HG03342 (cell line): ENCODE results near the gene NATD1.

Source experiments
- ATAC-seq: cut with Tn5 transposase; IDR thresholded peaks from one replicate; pipeline ENCODE4 v1.9.1; 2021; ENCODE audit warnings: mild to moderate bottlenecking, moderate library complexity; ENCODE audit not compliant: unreplicated experiment

NATD1 gene

DNA sequence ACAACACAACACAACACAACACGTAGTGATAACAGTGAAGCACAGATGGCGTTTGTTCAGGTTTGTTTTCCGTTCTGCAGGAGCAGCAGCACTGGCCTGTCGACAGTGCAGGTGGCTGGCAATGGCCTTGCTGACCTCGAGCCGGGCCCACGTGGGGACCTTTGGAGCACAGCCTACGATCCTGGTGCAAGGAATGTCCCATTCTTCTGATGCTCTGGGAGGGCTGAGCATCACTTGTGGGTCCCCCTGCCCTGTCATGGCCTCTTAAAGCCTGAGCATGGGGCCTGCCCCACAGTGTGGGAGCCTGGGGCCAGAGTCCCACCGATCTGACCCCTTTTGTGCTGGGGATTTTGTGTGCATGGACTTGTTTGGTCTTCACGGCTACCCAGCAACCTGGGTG is 38.1 kb upstream of the NATD1 start:
- no peak for ATAC-seq

DNA sequence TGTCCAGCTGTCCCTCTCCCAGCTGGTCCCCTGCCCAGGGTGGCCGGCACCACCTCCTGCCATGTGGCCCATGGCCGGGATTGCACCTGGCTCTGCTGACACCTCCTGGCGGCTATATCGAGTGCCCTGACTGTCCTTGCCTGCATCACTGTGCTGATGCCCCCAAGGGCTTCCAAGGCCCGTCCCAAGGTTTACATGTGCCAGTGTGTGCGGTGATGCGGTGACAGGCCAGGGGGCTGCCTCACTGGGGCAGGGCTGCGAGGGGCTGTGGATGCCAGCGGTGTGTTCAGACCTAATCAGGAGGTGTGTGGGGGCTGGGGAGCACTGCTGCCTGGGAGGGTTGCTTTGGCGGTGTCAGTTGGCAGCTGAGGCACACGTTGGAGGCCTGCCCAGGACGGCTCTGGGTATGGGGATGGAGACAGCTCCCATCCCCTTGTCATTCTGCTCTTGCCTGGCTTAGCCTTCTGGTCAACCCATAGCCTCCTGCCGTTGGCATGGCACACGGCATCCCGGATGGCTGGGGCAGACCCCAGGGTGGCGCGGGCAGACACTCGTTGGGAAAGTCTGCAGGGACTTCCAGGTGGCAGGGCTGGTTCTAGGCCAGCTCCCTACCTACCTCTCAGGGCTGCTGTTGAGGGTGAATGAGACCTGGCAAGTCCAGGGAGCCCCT is 36.8 kb upstream of the NATD1 start:
- no peak for ATAC-seq

DNA sequence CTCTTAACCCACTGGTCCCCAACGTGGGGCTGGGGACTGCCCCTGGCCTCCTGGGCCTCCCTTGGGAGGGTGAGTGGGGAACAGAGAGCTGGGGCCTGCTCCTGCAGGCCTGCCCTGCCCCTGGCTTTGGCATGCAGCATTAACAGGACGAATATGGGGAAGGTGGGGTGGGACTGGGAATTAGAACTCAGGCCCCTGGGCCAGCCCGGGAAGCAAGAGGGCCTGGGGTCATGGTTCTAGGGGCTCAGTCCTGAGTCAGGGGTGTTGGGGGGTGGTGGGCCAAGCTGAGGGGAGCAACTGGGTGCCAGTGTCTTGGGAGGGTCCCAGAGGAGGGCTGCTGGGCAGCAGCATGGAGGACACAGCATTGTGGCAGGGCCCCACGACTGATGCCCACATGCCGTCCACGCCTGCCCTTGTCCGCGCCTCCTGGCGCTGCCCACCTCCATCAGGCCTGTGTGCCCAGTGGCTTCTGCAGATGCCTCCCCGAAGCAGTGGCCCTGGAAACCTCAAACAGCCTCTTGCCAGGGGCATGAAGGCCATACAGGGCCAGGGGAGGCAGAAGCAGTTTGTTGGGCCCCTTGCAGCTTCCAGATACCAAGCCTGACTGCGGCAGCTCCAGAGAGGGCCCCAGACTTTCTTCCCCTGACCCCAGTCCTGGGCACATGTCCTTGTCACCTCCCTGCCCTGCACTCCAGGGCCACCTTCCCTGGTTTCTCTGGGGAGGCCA is 36.1 kb upstream of the NATD1 start:
- no peak for ATAC-seq

DNA sequence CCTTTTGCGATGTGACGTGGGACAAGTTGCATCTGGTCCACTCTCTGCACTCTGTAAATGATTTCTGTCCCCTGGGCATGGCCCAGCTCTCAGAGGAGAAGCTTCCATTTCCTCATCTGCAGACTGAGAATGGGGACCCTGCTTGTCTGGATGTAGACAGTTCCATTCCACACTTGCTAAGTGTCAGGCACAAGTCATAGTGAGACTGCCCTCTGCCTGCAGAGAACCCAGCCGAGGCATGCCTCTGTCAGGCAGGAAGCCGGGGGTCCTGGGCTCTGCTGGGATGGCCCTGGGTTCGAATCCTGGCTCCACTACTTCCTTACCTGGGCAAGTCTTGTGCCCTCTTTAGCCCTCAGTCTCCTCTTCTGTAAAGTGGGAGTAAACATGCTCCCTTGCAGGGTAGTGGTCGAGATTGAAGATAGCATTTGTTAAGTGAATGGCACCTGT is 35.4 kb upstream of the NATD1 start:
- peak; percentile 22 for ATAC-seq

DNA sequence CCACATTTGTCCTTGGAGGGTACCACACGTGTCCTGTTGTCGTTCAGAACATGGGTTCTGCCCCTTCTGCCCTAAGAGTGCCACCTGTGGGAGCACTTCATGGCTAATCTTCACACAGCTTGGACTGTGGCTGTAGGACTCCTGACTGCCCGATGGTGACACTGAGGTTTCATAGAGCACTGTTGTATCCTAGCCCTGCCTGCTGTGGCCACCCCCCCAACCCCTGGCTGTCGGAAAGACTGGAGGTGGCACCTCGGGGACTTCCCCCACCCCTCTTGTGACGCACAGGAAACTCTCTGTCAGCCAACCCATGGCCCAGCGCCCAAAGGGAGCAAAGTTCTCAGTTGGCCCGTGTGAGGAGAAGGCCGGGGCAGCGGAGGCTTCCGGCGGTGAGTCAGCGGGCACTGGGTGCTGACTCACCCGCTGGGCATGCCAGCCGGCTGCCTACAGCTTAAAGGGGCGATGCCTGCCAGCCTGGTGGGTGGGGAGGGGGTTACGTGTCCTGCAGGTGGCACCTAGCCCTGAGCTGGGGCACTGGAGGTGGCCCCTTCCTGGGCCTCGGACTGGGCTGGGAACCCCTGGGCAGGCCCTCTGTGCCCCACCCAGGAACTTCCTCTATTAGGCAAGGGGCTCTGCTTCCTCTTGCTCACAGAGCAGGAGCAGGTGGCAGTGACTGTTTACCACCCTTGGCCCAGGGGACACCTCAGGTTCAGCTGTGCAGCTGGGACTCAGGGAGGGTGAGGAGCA is 34.7 kb upstream of the NATD1 start:
- peak; percentile 28 for ATAC-seq

DNA sequence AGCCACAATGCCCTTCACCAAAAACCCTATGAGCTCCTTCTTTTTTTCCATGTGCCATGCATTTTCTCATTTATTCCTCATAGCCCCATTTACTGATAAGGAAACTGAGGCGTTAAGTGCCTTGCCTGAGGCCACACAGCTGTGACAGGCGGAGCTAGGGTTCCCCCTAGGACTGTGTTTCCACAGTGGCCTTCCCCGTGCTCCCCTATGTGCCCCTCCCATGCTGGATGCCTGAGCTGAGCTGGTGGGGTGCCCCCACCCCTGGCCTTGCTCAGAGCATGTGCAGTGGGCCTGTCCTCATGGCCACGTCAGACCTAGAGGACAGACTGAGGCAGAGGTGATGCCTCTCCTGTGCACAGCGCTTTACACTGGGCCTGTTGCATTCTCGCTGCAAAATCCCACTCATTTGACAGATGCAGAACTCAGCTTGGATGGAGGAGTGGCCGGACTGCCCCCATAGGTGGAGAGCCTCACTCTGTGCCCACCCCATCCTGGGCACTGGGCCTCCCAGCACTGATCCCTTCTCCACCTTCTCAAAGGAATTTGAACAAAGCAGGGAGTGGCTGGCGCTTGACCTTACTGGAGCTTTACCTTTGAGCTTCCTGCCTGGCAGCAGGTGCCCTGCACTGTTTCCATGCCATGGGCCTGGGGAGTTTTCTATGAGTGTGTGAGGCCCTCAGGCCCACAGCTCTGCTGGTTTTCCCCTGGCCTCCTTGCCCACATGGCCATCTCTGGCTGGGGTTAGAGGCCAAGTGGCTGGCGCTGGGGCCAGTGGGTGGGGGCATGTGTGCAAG is 33.9 kb upstream of the NATD1 start:
- ATAC-seq = no peak

DNA sequence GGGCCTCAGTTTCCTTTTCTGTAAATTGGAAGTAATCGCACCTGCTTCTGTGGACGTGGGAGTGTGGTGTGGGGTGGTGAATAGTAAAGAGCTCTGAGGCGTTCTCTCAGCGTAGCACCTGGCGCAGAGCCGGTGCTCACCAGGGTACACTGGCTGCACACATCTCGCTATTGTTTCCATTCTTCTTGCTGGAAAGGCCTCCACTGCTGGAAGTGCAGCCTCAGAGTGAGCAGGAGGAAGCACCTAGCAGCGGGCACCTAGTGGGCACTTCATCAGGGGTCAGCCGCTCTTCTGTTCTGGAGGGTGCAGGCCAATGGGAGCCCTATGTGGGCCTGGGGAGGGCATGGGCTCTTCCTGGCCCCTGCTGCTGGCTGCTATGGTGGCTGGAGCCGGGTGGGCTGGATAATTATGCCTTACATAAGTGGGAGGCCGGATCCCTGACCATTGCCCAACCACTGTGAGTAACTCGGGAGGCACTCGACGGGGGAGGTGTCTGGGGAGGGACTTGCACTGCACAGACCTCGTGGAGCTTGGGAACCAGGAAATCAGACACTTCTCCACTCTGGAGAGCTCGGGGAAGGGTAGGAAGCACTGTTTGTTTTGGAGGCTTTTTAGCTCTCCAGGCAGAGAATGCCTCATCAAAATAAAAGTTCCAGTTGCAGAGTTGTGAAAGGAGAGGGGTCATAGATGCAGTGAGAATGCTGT is 33.0 kb upstream of the NATD1 start:
- no peak for ATAC-seq

DNA sequence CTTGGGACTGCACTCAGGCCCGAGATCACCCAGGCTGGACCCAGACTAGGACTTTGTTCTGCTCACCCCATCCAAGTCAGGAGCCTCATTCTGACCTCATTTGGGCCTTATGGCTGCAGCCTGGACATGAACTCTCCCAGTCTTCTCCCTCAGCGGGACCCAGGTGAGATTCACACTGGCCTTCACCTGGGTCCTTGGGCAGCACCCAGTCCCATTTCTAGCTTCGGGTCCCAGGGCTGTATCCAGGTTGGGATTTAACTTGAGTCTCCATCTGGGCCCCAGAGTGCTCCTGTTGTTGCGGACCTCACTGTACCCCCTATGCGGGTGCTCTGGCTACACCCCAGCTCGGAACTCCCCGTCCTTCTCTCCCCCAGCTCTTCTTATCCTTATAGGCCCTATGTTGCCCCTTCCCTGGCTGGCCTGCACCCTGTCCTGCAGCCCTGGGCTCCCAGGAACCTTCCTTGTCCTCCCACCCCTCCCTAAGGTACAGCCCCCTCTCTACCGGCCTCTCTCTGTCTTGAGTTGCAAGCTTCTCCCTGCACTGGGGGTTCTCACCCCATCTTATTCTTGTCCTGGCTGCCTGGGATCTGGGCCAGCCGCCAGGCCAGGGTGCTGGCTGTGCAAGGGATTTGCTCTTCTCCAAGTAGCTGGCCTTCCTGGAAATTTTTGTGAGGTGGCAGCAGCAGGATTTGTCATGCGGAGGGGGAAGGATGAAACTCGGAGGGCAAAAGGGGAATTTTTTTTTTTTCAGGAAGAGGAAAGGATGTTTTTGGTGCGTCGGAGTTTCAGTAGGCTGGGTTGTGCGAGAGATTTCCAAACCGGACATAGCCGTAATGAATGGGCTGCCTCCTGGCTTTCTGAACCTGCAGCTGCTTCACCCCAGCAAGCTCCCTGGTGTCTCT is 32.2 kb upstream of the NATD1 start:
- no peak for ATAC-seq

DNA sequence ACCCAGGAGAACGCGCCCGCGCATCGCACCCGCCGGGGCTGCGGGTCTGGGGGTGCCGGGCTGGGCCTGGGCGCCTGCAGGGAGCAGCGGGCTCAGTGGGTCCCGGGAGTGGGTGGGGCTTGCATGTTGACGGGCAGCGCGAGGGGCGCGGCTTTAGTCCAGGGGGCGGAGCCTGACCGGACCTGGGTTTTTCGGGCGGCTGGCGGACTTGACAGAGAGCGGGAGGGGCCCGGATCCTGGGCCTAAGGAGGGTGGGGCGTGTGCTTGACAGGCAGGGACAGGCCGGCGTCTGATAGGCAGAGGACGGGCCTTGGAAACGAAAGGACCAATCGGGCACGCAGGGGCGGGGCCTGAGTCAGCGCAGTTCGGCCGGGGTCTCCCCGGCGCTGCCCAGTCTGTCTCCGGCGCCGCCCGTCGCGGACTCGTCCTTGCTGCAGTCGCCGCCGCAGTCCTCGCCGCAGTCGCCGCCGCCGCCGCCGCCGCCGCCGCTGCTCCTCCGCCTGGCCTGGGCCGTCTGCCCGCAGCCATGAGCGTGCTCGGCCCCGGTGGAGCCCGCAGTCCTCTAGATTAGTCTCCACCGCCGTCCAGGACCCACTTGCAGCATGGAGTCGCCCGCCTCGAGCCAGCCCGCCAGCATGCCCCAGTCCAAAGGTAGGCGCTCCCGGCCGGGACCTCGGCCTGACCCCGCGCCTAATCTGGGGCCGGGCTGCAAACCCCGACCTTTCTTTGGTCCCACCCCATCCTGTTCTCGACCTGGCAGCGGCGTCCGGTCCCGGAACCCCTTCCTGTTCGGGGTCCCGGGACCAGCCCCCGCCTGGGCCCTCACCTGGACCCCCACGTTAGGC is 31.3 kb upstream of the NATD1 start, which contains the start of gene MAP2K3:
Gene MAP2K3, plus strand, starts transcription at position 393 of the 845 bp plus-strand sequence. Its CDS starts 210 bp downstream, at position 603.
- ATAC-seq = peak; percentile 75

DNA sequence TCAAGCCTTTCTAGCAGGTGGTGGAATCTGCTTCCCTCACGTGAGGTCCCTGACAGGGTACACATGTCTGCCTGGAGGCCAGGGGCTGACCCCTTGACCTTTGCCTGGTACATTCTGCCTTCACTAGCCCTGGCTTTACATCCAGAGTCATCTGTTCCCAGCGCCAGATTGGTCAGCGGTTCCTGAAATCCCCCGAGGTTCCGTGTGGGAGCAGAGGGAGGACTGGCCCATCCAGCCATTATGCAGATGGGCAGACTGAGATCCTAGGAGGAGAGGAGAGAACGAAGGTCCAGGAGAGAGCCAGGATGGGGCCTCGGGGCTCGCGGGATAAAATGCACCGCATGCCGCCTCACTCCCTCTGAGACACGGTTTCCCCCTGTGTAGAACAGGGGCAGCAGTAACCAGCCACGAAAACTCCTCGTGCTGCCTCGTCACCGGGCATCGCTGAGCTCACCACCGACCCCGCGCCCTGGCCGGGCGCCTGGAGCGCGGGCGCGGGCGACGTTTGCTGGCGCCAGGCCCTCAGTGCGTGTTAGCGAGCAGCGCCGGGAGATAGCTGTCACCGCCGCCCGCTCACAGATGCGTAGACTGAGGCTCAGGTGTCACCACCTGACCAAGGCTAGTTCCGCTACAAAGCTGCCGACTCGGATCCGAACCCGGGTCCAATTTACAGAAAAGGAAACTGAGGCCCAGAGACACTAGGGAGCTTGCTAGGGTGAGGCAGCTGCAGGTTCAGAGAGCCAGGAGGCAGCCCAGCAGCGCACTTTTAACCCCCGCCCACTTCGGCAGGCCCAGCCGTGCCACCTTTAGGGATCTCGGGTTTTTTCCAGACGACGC is 30.5 kb upstream of the NATD1 start:
- ATAC-seq = peak; percentile 12

DNA sequence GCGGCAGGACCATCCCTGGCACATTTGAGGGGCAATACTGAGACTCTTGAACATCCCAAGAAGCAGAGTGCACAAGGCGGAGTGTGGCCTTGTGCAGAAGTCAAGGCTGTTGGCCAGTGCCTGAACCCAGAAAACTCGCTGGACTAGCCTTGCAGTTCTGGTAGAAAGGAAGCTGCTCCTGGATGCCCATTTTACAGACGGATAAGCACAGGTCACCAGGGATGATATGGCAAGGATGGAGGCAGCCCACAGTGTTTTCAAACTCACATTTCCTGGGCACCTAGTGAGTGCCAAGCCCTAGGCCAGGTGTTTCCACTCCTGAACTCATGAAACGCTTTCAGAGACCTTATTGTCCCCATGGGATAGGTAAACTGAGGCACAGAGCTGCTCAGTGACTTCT is 29.6 kb upstream of the NATD1 start:
- no peak for ATAC-seq

DNA sequence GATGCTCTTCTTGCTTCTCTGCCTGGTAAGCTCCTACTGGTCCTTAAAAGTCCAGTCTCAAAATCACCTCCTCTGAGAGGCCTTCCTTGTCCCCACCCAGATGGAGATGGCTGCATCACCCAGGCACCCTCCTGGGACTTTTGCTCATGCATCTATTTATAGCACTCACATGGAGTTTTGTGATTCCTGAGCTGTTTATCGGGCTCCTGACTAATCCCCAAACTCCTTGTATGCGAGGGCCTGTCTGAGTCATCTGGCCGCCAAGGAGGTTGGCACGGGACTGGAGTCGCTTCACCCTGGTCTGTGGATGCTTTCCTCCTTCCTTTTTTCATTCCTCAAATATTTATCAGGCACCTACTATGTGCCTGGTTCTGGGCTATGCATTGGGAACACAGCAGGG is 29.0 kb upstream of the NATD1 start:
- no peak for ATAC-seq

DNA sequence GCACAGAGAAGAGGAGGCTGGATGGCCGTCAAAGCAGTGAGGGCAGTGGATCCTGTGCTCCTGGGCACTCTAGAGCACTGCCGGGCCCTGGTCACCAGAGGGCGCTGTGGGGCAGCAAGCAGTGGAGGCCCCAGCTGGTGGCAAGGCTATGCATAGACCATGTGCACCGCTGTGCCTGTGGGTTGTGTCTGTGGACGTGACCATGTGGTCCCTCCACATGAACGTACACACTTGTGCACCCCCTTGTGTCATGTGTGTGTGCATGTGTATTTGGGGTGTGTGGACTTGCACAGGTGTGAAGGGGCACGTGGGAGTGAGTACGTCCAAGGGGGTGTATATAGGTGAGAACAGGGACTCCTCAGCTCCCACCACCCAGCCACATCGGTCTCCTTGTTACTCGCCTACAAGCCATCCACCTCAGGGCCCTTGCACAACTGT is 26.9 kb upstream of the NATD1 start:
- peak; percentile 35 for ATAC-seq

DNA sequence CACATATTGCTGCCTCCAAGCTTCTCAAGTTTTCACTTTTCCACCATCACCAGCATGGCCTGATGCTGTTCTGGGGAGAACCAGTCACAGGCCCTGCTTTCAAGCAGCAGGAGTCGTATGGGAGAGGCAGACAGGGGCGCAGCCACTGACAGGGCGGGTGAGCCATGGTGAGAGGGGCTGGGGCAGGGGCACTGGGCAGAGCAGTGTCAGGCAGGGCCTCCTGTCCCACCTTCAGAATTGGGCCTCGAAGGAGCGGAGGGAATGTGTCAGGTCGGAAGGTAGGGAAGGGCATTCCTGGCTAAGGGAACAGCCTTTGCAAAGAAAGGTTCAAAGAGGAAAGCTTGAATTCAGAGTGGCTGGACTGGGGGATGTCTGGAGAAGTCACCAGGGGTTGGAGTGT is 26.4 kb upstream of the NATD1 start:
- no peak for ATAC-seq

DNA sequence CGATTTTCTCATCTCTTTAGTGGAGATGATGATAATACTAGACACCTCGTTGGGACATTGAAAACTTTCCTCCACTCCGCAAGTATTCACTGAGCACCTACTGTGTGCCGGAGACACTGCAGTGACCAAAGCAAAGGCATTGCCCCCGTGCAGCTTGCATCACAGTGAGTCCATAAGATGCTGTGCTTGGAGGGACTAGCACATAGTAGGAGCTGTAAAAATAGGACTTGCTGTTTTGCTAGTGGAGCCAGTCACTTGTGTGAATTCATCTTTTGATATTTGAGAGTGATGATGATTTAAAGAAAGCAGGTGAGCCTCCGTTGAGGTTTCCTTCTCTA is 26.0 kb upstream of the NATD1 start:
- no peak for ATAC-seq

DNA sequence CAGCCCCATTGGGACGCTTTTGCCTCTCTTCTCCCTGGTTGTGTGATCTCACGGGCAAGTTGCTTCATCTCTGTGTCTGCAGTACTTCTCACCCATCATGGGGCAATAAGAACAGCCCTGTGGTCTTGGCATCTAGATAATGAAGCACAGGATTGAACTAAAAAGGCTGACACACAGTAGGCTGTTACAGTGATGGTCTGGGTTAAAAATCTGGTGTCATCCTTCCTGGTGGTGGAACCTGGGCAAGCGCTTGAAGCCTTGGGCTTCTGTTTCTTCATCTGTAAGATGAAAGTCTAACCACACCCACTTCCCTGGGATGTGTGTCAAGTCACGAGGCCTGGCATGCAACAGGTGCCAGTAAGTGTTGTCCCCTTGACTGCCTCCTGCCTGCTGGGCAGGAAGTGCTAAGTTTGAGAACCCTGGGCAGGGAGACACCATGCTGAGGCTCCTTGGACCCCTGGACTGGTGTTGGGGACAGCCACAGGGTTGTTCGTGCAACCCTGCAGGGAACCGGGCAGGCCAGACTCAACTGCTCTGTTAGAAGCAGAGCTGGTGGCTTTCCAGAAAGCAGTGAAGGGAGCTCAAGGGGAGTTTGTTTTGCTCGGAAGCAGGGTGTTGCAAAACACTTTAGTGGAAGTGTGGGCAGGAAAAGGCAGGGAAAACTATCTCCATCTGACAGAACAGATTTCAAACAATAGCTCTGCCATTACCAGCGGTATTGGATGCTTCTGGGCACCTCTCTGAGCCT is 25.4 kb upstream of the NATD1 start:
- no peak for ATAC-seq

DNA sequence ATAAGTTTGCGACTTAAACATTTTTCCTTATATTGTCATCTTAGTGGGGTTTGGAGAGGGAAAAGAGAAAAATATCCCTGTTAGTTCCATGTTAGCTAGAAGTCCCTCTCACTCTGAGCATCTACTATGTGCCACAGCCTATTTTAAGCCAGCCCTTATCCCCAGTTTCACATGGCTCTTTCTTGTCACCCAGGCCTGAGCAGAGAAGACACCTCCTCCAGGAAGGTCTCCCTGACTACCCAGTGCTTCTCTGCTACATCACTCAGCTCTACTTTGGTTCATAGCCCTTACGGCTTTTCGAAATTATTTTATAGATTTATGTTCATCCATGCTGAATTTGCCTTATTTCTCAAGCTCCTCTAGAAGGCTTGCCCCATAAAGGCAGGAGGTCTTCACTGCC is 24.1 kb upstream of the NATD1 start:
- ATAC-seq = no peak
